ENCODE results near the gene CLIC5.

Gene CLIC5

DNA sequence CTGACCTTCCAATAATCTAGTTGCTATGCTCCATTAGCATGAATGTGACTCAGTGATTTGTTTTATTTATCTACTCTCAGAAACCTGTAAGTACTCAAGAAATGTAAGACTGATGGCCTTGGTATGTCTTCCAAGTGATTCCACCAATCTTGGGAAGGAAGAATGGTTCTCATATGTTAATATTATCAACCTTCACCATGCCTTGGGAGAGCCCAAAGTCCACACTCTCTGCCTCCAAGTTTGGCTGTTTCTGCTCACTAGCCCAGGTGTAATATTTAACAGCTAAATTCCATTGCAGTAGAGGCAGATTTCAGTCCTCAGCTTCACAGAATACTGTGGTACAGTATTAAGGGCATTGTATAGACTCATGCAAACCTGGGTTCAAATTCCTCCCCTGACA is 51.8 kb downstream of the CLIC5 start:
- Histone ChIP-seq H3K36me3 (ENCODE audit: insufficient read depth, low read length) (no peaks in the 10 kb centered on the region), H3K4me3 (ENCODE audit: low read length, poor library complexity, severe bottlenecking) (no peak overlapping the region), H3K27me3 (ENCODE audit: insufficient read depth, low read length, poor library complexity, severe bottlenecking) (no peaks in the 10 kb centered on the region), H4K20me1 (ENCODE audit: insufficient read depth, low read length, poor library complexity, severe bottlenecking) (no peaks in the 10 kb centered on the region), H3K4me2 (ENCODE audit: low read depth, low read length, poor library complexity, severe bottlenecking) (no peak overlapping the region), H3F3A (ENCODE audit: low read depth) (no peaks in the 10 kb centered on the region), H3K9me2 (replicated peaks; ENCODE audit: low read depth, low read length) (no peaks in the 10 kb centered on the region), H2AFZ (ENCODE audit: low read length) (no peak overlapping the region), H3K4me1 (ENCODE audit: insufficient read depth, low read length, poor library complexity, severe bottlenecking) (peaks cover 8% of the 10 kb centered on the region), H3K9me3 (ENCODE audit: insufficient read depth, low read depth, low read length) (no peaks in the 10 kb centered on the region), H3K9ac (ENCODE audit: low read depth, low read length, poor library complexity, severe bottlenecking) (no peak overlapping the region), H3K79me2 (ENCODE audit: insufficient read depth, low read length) (no peaks in the 10 kb centered on the region)
- no peak for TF ChIP-seq EZH2phosphoT487 (IDR thresholded peaks at IDR 0.05; ENCODE audit: borderline replicate concordance)
- TF ChIP-seq, protein P1, sequence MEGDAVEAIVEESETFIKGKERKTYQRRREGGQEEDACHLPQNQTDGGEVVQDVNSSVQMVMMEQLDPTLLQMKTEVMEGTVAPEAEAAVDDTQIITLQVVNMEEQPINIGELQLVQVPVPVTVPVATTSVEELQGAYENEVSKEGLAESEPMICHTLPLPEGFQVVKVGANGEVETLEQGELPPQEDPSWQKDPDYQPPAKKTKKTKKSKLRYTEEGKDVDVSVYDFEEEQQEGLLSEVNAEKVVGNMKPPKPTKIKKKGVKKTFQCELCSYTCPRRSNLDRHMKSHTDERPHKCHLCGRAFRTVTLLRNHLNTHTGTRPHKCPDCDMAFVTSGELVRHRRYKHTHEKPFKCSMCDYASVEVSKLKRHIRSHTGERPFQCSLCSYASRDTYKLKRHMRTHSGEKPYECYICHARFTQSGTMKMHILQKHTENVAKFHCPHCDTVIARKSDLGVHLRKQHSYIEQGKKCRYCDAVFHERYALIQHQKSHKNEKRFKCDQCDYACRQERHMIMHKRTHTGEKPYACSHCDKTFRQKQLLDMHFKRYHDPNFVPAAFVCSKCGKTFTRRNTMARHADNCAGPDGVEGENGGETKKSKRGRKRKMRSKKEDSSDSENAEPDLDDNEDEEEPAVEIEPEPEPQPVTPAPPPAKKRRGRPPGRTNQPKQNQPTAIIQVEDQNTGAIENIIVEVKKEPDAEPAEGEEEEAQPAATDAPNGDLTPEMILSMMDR (conservative IDR thresholded peaks at IDR 0.05; ENCODE audit: low read length), result no peak

DNA sequence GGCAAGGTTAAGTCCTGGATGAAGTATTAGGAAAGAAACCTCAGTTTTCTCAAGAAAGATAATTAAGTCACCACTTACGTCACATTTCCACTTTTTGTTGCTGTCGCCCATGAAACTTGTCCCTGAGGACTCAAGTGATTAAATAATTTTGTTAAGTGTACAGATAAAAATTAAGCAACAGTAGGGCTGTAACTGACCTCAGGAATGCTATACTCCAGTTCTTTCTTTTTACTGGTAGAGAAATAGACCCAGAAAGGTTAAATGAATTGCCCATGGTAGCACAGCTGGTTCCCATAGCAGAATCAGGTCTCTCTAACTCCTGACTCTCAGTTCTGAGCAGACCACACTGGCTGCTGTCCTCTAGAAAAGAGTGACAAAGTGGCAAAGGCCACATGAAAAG is 54.5 kb downstream of the CLIC5 start:
- Histone ChIP-seq H3K9me2 (replicated peaks; ENCODE audit: low read depth, low read length) (no peaks in the 10 kb centered on the region), H3K4me2 (ENCODE audit: low read depth, low read length, poor library complexity, severe bottlenecking) (no peak overlapping the region), H3F3A (ENCODE audit: low read depth) (no peaks in the 10 kb centered on the region), H3K4me1 (ENCODE audit: insufficient read depth, low read length, poor library complexity, severe bottlenecking) (no peaks in the 10 kb centered on the region), H2AFZ (ENCODE audit: low read length) (no peak overlapping the region), H3K4me3 (ENCODE audit: low read length, poor library complexity, severe bottlenecking) (no peak overlapping the region), H3K79me2 (ENCODE audit: insufficient read depth, low read length) (no peaks in the 10 kb centered on the region), H3K9ac (ENCODE audit: low read depth, low read length, poor library complexity, severe bottlenecking) (no peak overlapping the region), H3K36me3 (ENCODE audit: insufficient read depth, low read length) (no peaks in the 10 kb centered on the region), H3K9me3 (ENCODE audit: insufficient read depth, low read depth, low read length) (no peaks in the 10 kb centered on the region), H4K20me1 (ENCODE audit: insufficient read depth, low read length, poor library complexity, severe bottlenecking) (no peaks in the 10 kb centered on the region), H3K27me3 (ENCODE audit: insufficient read depth, low read length, poor library complexity, severe bottlenecking) (no peaks in the 10 kb centered on the region)
- TF ChIP-seq, protein P1 (conservative IDR thresholded peaks at IDR 0.05; ENCODE audit: low read length), result no peak
- TF ChIP-seq EZH2phosphoT487 (IDR thresholded peaks at IDR 0.05; ENCODE audit: borderline replicate concordance), result no peak

DNA sequence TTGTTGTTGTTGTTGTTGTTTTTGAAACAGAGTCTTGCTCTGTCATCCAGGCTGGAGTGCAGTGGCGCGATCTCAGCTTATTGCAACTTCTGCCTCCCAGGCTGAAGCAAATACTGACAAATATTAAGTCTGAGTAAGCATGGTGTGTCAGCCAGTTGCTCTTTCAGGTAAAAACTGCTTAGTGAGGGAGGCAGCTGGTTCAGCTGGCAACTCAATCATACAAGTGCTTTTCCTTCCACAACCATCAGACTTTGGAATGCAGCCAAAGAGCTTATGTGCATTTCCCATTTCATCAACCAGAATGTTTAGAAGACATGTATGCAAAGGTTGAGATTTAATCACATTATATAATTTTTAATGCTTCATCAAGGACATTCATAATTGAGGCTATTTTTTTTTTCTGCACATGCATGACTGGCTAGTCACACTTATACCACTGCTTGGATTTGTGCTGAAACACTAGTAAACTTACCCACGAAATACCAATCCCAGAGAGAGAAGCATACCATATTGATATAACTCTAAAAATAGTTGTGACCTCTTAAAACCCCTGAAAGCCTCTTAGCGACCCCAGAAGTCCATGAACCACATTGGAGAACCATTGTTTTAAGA is 56.0 kb downstream of the CLIC5 start:
- Histone ChIP-seq H4K20me1 (ENCODE audit: insufficient read depth, low read length, poor library complexity, severe bottlenecking) (no peaks in the 10 kb centered on the region), H3K4me3 (ENCODE audit: low read length, poor library complexity, severe bottlenecking) (no peak overlapping the region), H3K9me3 (ENCODE audit: insufficient read depth, low read depth, low read length) (no peaks in the 10 kb centered on the region), H3K4me2 (ENCODE audit: low read depth, low read length, poor library complexity, severe bottlenecking) (no peak overlapping the region), H3K9ac (ENCODE audit: low read depth, low read length, poor library complexity, severe bottlenecking) (no peak overlapping the region), H3K4me1 (ENCODE audit: insufficient read depth, low read length, poor library complexity, severe bottlenecking) (no peaks in the 10 kb centered on the region), H3K27me3 (ENCODE audit: insufficient read depth, low read length, poor library complexity, severe bottlenecking) (no peaks in the 10 kb centered on the region), H2AFZ (ENCODE audit: low read length) (no peak overlapping the region), H3K36me3 (ENCODE audit: insufficient read depth, low read length) (no peaks in the 10 kb centered on the region), H3K9me2 (replicated peaks; ENCODE audit: low read depth, low read length) (no peaks in the 10 kb centered on the region), H3F3A (ENCODE audit: low read depth) (no peaks in the 10 kb centered on the region), H3K79me2 (ENCODE audit: insufficient read depth, low read length) (no peaks in the 10 kb centered on the region)
- TF ChIP-seq, protein P1 (conservative IDR thresholded peaks at IDR 0.05; ENCODE audit: low read length), result no peak
- no peak for TF ChIP-seq EZH2phosphoT487 (IDR thresholded peaks at IDR 0.05; ENCODE audit: borderline replicate concordance)
